Smooth muscle cell of the brain vasculature (primary cell): ENCODE results near the gene FANCC.
"Not testable (repeated sequence)": the region's sequence is repeated elsewhere in the genome, so short reads cannot be mapped to it uniquely, and the experiment has no call there.

Experiments used
- DNase-seq: peaks from one replicate; pipeline ENCODE4 v3.0.0-alpha.2; 2012; ENCODE audit warnings: low read depth, low spot score

Gene FANCC

DNA sequence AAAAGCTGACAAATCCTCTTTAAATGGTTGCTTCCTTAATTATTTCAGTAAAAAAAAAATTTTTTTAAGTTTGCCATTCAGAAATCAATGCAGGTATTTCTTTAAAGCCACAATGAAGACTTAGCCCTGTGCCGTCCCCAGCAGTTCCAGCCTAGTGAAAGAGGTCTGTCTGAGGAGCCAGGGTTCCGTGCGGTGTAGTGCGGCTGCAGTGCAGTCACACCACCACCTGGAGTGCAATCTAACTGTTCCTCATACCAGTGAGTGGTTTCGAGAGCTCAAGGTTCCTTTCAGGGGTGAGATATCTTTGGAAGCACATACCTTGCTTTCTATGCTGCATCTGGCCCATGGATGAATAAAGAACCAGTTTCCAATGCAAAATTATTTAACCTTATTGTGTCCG lies 87.5 kb downstream of the FANCC start:
- DNase-seq: no peak

DNA sequence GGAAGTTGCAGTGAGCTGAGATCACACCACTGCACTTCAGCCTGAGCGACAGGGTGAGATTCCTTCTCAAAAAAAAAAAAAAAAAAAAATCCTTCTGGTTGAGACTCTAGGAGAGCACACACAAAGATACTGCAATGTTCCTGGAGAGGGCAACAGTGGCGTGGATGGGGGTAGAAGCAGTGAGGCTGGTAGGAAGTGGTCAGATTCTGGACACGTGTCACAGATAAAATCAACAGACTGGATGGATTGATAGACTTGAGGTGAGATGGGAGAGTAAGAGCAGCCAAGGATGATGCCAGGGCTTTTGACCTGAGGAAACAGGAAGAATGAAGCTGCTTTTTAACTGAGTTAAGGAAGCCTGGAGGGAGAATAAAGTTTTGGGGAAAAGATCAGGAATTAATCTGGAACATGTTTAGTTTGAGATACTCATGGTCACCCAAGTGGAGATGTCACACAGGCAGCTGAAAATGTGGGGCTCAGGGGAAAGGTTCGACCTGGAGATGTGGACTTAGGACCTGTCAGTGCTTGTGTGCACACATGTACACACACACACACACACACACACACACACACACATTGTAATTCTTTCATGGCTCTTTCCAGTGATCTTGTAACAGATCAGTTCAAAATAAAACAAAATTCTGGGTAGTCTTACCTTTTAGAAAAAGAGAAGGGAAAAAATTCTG lies 88.1 kb downstream of the FANCC start:
- no peak for DNase-seq

DNA sequence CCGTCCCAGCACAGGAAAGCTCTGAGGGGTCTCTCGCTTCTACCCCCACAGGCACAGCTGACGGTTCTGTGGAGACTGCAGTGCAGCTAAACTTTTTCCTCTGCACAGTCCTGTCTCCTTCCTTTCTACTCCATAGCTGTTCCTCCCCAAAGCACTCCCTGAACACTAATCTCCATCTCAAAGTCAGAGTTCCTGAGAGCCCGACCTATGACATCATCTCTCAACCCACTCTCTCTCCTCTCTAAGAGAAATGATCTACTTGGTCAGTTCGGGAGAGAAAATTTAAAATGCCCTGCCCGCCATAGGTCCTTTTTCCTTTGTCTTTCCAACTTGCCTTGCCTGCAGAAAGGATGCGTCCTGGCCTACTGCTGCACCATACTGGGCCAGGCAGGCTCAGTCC lies 90.6 kb downstream of the FANCC start:
- DNase-seq: no peak

DNA sequence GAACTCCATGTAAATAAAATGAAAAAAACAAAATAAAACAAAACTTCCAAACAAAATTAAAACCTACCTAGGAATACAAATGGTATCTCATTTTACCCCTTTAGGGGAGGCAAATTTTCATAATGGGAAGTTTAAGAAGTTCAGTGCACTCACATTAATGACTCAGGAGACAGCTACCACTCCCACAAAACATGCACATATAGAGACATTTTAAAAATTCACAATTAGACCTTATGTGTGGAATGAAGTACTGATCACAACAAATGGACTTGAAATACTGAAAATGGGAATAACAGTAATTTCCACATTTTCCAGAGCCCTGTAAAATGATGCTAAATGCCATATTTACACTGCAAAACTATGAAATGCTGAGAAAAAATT lies 91.8 kb downstream of the FANCC start:
- no peak for DNase-seq

DNA sequence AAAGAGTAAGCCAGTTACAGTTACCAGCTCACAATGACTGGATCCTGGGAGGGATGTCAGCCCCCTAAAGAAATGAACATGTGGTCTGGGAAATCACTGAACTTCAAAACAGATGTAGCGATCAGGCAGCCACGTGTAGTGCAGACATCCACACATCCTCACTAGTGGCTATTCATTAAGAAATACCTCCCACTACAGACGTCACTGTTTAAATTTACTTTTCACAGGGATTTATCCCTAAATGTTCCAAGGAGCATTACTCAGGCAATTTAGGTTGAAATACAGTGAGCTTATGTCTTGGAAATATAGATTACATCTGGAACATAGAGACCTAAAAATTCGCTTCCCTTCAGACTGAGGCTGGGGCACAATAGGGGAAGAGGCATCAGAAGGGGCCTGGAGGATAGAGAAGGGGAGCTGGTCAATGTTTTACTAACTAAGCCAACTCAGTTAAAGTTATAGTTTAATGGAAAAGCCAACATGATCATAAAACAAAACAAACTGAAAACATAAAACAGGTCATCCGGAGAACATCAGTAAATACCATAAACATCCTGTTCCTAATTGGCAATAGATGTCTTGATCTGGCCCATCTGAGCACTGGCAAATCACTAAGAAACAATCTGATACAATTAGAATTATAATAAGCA lies 92.3 kb downstream of the FANCC start:
- DNase-seq: no peak

DNA sequence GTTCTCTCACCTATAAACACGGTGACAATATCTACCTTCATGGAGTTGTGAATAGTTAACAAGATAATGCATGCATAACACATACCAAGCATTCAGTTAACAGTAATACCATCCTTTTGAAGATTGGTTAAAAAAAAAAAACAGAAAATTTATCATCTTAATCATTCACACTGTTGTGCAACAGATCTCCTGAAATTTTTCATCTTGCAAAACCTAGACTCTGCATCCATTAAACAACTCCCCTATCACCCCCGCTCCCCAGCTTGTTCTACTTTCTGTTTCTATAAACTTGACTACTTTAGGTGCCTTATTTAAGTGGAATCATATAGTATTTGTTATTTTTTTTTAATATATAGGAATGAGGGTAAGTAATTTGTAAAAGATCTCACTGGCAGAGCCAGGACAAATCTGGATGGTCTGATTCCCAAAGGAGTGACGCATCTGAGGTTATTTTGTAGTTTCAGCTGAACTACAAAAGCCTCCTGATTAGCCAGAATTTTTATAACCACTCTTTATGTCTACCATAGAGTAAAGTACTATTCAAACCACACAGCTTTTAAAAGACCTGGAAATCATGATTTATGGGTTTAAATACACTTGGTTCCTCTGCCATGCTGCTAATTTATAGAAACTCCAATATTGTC lies 93.0 kb downstream of the FANCC start:
- no peak for DNase-seq

DNA sequence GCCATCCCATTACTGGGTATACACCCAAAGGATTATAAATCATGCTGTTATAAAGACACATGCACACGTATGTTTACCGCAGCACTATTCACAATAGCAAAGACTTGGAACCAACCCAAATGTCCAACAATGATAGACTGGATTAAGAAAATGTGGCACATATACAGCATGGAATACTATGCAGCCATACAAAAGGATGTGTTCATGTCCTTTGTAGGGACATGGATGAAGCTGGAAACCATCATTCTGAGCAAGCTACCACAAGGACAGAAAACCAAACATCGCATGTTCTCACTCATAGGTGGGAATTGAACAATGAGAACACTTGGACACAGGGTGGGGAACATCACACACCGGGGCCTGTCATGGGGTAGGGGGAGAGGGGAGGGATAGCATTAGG lies 97.2 kb downstream of the FANCC start:
- not testable (repeated sequence) for DNase-seq

DNA sequence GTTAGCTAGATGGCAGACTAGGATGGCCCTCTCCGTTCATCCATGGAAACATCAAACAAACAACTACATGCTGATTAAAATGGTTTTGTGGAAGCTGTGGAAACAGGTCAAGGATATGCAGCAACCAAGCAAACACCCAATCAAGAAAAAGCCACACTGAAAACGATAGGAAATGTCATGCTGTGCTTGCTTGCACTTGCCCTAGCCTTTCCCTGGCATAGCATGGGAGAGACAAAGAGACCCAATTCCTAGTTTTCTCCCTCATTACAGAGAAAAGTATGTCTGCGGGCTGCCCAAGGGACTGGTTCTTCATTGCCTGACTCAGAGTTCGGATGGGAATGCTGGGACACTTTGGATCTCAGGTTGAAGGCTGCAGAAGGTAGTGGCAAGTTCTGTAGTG lies 98.7 kb downstream of the FANCC start:
- DNase-seq: no peak

DNA sequence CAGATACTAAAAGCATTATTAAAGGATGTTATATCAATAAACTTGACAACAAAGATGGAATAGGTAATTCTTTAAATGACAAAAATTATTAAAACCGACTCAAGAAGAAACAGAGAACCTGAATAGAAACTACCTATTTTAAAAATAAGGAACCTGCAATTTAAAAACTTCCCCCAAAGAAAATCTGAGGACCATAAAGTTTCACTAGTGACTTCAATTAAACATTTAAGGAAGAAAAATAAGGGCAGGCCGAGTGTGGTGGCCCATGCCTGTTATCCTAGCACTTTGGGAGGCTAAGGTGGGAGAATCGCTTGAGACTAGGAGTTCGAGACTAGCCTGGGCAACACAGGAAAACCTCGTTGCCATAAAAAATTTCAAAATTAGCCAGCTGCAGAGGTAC lies 99.6 kb downstream of the FANCC start:
- DNase-seq: no peak

DNA sequence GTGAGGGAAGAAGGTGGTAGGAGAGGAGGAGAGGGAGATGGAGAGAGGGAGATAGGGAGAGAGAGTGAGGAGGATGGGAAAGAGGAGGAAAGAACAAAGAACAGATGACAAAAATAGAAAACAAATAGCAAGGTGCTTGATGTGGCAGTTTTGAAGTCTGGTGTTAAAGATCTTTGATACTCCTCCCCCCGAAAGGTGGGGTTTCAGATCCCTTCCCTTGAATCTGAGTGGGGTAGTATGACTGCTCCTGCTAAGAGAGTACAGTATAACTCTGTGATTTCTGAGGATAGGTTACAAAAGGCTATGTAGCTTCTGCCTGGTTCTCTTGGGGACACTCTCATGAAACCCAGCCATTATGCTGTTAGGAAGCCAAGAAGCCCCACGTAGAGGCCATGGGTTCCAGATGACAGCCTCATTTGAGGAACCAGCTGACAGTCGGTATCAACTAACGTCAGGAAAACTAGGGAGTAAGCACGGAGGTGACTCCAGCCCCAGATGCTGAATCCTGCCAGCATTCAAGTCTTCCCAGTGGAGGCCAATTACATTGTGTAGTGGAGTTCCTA lies 102.1 kb downstream of the FANCC start:
- DNase-seq: no peak

DNA sequence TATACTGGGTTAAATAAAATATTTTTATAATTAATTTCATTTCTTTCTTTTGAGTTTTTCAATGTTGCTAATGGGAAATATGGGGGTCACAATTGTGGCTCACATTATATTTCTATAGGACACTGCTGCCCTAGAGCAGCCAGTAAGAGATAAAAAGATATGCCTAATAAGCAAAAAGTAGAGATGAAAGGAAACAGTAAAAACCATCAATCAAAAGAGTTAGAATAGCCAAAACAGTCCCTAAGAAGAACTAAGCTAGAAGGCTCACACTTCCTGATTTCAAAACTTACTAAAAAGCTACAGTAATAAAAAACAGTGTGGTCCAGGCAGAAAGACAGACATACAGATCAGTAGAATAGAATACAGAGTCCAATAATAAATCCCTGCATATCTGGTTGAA lies 104.4 kb downstream of the FANCC start:
- DNase-seq: no peak

DNA sequence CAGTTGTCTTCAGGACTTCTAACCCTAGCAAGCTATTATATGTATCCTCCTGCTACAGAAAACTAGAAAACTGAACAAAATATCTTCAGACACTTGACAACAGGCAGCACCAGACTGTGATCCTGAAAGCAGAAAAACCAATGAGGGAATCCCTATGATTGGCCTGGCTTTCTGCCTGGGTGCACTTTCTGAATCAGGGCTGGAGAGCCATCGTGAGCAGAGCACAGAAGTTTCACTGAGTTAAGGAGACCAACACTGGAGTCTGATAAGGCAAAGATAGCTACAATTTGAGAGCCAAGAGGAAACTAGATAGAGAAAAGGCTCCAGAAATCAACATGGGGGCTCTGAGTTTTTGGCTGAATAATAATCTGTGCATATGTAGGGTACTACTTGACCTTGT lies 106.5 kb downstream of the FANCC start:
- no peak for DNase-seq

DNA sequence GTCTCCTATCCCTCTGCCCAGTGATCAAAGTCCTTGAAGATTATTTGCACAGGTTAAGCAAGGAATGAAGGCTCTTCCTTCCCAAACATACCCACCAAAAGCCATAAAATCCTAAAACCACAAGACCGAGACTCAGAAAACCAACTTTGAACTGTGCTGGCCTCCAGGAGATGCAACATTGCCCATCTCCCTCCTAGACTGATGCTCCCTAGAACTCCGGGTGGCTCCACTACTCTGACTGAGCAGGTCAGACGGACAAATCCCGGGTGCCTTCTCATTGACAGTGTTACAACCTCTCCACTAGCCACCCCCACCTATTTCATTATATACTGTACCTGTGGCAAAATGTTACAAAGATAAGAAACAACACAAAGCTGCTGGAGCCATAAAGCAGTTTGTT lies 110.1 kb downstream of the FANCC start:
- DNase-seq: no peak

DNA sequence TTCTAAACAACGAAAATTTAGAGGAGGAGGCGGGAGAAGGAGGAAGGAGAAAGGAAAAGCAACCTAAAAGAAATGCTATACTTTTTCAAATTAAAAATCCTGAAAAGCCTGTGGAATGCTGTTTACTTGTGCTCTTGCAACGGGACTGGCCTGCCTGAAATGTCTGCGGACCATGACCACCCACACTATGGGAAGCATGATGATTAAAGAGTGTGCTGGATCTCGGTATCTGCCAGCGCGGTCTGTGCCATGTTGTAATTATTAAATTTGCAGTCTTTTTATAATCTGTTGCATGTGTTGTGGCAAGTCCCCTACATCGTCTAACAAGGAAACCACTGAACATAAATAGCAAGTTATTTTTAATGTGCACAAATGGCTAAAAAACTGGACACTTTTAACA lies 111.4 kb downstream of the FANCC start:
- DNase-seq: no peak

DNA sequence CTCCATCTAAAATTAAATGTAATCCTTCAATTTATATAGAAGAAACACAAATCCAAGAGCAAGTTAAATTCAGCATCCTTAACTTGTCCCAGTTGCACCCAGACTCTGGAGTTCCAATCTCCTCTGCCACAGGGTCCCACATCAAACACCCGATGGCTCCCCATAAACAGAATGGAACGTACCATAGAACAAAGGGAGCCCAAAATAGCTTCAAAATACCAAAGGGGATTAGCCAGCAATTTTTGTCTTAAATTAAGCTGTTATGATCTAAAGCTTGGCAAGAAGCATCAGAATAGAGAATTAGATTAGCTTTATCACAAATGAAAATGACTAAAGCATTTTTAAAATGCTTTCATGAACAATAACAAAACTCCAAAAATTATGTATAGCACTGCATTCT lies 112.8 kb downstream of the FANCC start:
- no peak for DNase-seq

DNA sequence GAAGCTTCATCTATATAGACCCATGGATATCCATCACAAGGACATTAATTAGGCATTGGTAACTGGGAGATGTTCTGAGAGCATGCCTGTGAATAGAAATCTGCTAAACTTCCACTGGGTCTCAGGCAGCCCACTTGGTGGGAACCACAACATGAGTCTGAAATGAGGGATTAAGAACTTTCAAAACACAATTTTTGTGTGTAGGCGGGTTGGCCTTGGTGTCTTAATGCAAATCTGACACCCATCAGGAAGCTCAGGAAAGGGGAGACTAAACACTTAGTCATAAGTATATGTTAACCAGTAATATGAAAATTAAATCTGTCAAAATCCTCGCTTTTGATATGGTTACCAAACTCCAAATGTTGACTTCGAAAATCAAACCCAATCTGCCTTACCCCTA lies 113.2 kb downstream of the FANCC start:
- DNase-seq: no peak

DNA sequence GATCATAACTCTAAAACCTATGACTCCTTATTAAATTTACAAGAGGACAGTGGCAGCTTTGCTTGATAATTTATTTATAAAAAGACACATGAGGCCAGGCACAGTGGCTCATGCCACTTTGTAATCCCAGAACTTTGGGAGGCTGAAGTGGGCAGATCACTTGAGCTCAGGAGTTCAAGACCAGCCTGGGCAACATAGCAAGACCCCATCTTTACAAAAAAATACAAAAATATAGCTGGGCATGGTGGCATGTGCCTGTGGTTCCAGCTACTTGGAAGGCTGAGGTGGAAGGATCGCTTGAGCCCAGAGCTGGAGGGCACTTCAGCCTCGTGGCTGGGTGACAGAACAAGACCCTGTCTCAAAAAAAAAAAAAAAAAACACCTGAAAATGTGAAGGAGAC lies 114.5 kb downstream of the FANCC start:
- DNase-seq: not testable (repeated sequence)

DNA sequence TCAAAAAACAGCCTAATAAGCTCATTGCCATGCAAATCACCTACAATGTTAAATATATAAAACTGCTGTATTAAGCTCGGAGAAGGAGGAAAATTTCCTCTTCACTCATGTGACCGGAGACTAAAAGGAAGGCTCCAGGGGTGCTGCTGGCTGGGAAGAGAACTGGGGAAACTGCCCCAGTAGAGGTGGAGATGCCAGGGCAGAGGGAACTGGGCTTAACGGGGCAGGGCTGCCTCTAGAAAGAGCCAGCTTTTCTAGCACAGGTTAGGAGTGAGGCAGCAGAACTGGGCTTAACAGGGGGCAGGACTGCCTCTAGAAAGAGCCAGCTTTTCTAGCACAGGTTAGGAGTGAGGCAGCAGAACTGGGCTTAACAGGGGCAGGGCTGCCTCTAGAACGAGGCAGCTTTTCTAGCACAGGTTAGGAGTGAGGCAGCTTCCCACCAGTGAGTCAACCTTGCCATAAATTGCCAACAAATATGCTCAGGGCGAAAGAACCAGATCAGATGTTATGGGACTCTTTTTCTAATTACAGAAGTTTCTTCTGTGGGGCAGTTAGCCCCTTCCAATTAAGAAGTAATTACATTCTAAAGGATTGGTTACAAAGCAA lies 115.3 kb downstream of the FANCC start:
- DNase-seq: no peak

DNA sequence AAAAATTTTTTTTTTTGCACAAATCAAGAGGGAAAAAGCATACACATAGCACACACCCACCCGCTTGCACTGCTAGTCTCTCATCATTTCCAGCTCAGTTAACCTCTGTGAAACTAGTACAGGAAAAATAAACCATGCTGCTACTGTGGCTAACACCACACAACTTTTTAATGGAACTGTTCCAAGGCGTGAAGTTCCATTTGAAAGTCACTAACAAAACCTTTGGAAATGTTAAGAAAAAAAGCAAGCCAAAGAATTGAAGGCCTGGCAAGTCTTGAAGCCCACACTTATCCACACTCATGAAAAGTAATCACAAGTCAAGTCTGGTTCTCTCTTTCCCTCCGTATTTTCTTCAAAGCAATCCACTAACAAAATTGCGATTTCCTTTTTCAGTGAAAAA lies 116.3 kb downstream of the FANCC start:
- no peak for DNase-seq

DNA sequence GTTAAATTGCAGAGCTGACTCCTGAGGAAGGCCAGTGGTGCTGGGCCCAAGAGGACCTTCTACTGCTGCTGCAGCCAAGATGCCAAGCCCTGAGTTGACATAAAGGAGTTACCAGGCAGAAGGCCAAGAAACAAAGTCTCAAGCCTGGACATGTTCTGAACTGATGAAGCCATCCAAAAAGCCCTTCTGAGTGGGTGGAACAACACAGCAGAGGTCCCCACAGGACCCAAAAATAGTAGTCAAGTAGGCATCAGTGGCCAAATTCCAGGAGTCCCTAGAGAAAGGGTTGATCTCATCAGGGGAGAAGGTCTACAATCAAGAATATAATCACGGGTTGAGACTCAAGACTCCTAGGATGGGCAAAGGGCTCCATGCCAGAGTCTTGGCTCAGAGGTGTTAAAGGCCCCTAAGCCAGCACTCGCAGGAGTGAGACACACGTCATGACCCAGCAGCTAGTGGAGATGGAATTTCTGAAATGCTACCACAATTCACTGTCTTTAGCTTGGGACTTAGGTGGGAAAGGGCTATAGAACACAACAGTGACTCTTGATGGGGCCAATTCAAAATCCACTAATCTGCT lies 119.7 kb downstream of the FANCC start:
- no peak for DNase-seq

DNA sequence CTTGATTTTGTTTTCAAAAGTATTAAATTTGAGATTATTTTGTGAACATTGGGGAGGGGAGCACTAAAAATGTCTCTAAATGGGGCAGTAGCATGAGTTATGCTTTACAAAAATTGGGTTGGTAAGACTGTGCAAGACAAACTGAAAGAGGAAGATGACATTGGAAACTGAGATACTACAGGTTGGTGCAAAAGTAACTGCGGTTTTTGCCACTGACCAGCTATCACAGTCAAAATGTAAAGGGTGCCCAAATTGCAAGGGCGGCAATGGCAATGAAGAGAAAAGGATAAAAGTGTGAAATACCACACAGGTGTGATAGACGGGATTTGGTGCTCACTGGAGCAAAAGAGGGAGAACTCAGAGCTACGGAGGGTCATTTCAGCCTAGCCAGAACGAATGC lies 124.0 kb downstream of the FANCC start:
- no peak for DNase-seq

DNA sequence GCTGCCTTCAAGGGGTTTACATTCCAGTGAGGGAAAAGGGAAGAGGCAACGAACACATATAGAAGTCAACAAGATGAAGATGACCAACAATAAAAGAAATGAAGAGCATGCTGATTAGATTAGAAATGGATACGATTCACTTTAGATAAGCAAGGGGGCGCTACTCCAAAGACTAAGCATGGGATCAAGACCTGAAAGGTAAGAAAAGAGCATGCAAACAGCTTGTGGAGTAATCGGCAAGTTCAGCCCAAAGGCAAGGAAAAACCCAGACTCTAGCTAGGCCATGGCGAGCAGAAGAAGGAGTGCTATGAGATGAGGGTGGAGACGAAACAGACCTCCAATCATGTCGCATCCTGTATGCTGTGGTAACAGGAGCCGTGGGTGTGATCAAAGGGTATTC lies 124.4 kb downstream of the FANCC start:
- DNase-seq: no peak
